Activated naive CD8-positive, alpha-beta T cell (primary cell): ENCODE results near the gene FMO2.
A peak's percentile ranks its signal among the peaks of the same experiment; 100 is the strongest.

ENCODE experiments used
- H3K27ac Mint-ChIP-seq: one replicate; pipeline ENCODE4 v1.8.0; 2021; ENCODE audit warnings: mixed read lengths
- H3K27me3 Mint-ChIP-seq: one replicate; pipeline ENCODE4 v1.8.0; 2021; ENCODE audit warnings: mixed read lengths
- H3K36me3 Mint-ChIP-seq: one replicate; pipeline ENCODE4 v1.8.0; 2021; ENCODE audit warnings: mixed read lengths
- H3K4me1 Mint-ChIP-seq: one replicate; pipeline ENCODE4 v1.8.0; 2021; ENCODE audit warnings: low read depth, mixed read lengths
- H3K4me3 Mint-ChIP-seq: one replicate; pipeline ENCODE4 v1.8.0; 2021; ENCODE audit warnings: mild to moderate bottlenecking, mixed read lengths
- H3K9me3 Mint-ChIP-seq: one replicate; pipeline ENCODE4 v1.8.0; 2021; ENCODE audit warnings: low read depth, mixed read lengths

Gene FMO2

GRCh38 chr1:171251952-171252300 is 66.8 kb downstream of the FMO2 start:
- H3K4me3 Mint-ChIP-seq: peak overlapping the region; percentile 85
- peaks cover 14% of the 10 kb centered on the region for H3K4me1 Mint-ChIP-seq
- H3K27me3 Mint-ChIP-seq: peaks cover 35% of the 10 kb centered on the region
- no peaks in the 10 kb centered on the region for H3K36me3 Mint-ChIP-seq
- no peak overlapping the region for H3K27ac Mint-ChIP-seq
- no peaks in the 10 kb centered on the region for H3K9me3 Mint-ChIP-seq

GRCh38 chr1:171252482-171252881 is 67.4 kb downstream of the FMO2 start:
- H3K27ac Mint-ChIP-seq: no peak overlapping the region
- H3K9me3 Mint-ChIP-seq: no peaks in the 10 kb centered on the region
- peaks cover 14% of the 10 kb centered on the region for H3K4me1 Mint-ChIP-seq
- H3K27me3 Mint-ChIP-seq: peaks cover 35% of the 10 kb centered on the region
- no peaks in the 10 kb centered on the region for H3K36me3 Mint-ChIP-seq
- H3K4me3 Mint-ChIP-seq: peak overlapping the region; percentile 72

GRCh38 chr1:171254859-171255258 is 69.8 kb downstream of the FMO2 start:
- H3K27me3 Mint-ChIP-seq: peaks cover 29% of the 10 kb centered on the region
- no peaks in the 10 kb centered on the region for H3K36me3 Mint-ChIP-seq
- peaks cover 14% of the 10 kb centered on the region for H3K4me1 Mint-ChIP-seq
- H3K9me3 Mint-ChIP-seq: no peaks in the 10 kb centered on the region
- no peak overlapping the region for H3K27ac Mint-ChIP-seq
- H3K4me3 Mint-ChIP-seq: no peak overlapping the region

- Mint-ChIP-seq H3K27ac (no peak overlapping the region), H3K4me1 (peaks cover 7% of the 10 kb centered on the region), H3K4me3 (no peak overlapping the region), H3K36me3 (no peaks in the 10 kb centered on the region), H3K27me3 (peaks cover 22% of the 10 kb centered on the region), H3K9me3 (no peaks in the 10 kb centered on the region)
Measured at GRCh38 chr1:171256940-171257606, 72.0 kb downstream of the FMO2 start.

GRCh38 chr1:171257607-171258076 is 72.5 kb downstream of the FMO2 start:
- Mint-ChIP-seq H3K27me3 (peaks cover 18% of the 10 kb centered on the region), H3K9me3 (no peaks in the 10 kb centered on the region), H3K27ac (no peak overlapping the region), H3K4me3 (no peak overlapping the region), H3K4me1 (peaks cover 4% of the 10 kb centered on the region), H3K36me3 (no peaks in the 10 kb centered on the region)

- peaks cover 14% of the 10 kb centered on the region for H3K27me3 Mint-ChIP-seq
- H3K36me3 Mint-ChIP-seq: no peaks in the 10 kb centered on the region
- H3K4me3 Mint-ChIP-seq: no peak overlapping the region
- no peak overlapping the region for H3K27ac Mint-ChIP-seq
- no peaks in the 10 kb centered on the region for H3K4me1 Mint-ChIP-seq
- H3K9me3 Mint-ChIP-seq: no peaks in the 10 kb centered on the region
Measured at GRCh38 chr1:171258429-171258828, 73.3 kb downstream of the FMO2 start.

GRCh38 chr1:171258943-171259342 is 73.8 kb downstream of the FMO2 start:
- Mint-ChIP-seq H3K27me3 (peaks cover 12% of the 10 kb centered on the region), H3K4me3 (no peak overlapping the region), H3K9me3 (no peaks in the 10 kb centered on the region), H3K27ac (no peak overlapping the region), H3K36me3 (no peaks in the 10 kb centered on the region), H3K4me1 (no peaks in the 10 kb centered on the region)
